Effector CD8-positive, alpha-beta T cell (primary cell): ENCODE data around the gene DGKG.

Experiments
- DNase-seq: peaks from one replicate; lab custom pipeline; 2025; lab: John Stamatoyannopoulos, UW

DGKG gene

GRCh38 chr3:186172353-186172752, 189.7 kb downstream of the DGKG start:
- no peak for DNase-seq

GRCh38 chr3:186171521-186171920, 190.5 kb downstream of the DGKG start:
- no peak for DNase-seq

- no peak for DNase-seq
These were observed 191.5 kb downstream of the DGKG start for GRCh38 chr3:186170516-186170915.

DNA sequence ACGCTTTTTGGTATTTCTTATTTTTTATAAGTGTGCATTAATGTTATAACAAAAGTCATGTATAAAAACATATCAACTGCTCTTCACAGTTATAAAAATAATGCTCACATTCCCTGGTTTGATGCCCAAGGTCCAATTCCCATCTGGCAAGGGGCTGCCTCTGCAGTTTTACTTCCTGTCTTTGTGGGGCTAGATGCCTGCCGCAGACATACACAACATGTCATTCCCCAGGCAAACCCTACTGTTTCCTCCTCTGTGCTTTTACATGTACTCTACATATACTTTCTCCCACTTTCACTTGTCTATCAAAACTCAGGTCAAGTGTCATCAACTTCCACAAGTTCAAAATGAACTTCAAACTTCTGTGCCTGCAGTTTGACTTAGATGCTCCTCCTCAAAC, 192.7 kb downstream of the DGKG start:
- DNase-seq = no peak

DNA sequence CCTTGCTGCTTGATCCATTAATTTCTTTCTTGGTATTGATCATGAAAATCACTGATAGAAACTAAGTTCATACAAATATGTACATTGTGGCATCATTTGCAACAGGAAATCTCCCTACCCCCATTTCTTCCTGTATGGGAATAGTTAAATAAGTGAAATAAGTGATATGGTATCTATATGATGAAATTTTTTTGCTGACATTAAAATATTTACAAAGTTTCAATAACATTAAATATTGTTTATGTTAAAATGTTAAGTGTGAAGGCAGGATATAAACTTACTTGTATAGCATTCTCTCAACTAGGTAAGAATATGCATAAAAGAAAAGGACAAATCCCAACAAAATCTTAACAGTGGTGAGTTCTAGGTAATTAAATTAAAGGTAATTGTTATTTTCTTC, 193.1 kb downstream of the DGKG start:
- no peak for DNase-seq

DNA sequence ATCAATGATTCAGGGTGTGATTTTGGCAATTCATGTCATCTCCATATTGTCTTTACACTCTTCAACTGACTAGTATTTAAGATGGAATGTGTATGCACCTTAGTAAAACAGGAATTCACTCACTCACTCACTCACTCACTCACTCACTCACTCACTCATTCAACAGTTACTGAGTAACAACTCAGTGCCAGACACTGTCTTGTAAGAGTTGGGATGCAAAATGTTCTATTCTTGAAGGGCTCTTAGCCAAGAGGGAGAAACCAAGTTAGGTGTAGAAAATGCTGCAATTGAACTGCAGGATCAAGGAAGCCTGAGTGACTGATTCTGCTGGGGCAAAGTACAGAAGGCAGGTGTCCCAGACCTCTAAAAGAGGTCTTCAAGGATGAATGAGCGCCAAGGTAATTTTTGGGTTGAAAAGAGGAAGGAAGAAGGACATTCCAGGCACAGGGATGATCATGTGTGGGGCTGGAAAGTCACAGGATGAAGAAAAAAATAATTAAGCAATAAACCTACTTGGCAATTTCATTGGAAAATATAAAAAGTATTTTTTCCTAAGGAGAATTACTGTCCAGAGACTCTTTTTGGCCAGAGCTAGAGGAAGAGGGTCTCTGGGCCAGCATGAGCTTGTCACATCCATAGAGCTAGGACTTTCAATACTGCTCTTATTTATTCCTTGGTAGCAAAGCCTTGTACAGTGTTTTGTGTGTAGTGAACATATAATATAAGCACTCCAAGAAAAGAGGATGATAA, 194.2 kb downstream of the DGKG start:
- DNase-seq = no peak

- DNase-seq = no peak
These were observed 195.3 kb downstream of the DGKG start for GRCh38 chr3:186166491-186167288.

GRCh38 chr3:186166036-186166435, 196.0 kb downstream of the DGKG start:
- DNase-seq = no peak

DNA sequence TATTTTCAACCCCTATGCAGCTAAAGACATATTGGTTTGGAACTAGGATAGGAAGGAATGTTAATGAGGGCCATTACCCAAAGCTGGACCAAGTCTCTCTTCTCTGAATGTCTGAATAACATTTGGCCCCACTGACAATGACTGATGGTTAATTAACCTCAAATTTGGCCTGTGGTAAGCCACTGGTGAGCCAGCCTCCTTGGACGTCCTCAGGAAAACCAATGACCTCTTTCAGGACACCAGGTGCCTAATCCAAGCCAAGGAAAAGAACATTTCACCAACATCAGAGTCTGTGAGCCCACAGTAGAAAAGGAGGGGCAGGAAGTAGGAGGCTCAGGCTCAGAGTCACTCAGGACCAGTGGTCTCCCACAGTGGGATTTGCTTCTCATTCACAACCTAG, 196.7 kb downstream of the DGKG start:
- no peak for DNase-seq

- no peak for DNase-seq
These were observed 197.3 kb downstream of the DGKG start for GRCh38 chr3:186164696-186165095.

DNA sequence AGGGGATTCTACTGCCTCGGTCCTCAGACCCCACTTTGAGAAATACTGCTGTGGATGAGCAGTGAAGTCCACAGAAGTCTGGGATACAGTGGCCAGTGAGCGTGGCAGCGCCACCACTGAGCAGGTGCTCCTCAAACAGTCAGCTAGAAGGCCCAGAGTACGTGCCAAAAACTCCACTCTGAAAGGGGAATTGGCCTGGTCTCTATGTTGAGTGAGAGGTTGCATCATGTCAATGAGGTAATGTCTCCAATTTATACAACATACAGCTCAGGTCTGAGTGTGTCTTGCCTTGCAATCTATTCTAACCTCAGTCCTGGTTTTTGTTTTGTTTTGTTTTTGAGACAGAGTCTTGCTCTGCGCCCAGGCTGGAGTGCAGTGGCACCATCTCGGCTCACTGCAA, 199.8 kb downstream of the DGKG start:
- no peak for DNase-seq

GRCh38 chr3:186160691-186161243, 201.3 kb downstream of the DGKG start:
- no peak for DNase-seq

- no peak for DNase-seq
These were observed 207.4 kb downstream of the DGKG start for GRCh38 chr3:186154641-186155040.

DNA sequence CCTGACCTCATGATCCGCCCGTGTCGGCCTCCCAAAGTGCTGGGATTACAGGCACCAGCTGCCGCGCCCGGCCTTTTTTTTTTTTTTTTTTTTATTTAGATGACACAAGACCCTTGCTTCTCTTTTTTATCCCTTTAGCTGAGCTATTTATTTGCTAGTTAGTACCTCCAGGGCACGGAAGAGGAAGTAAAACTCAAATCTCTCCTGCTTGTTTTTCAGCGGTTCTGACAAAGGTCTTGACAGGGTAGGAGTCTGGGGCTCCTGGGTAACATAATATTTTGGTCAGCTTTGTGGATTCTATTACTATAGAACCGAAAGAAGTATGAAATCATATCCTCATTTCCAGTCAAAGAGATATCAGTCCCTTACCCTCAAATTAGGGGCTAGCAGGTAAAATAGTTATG, 209.1 kb downstream of the DGKG start:
- no peak for DNase-seq

- no peak for DNase-seq
These were observed 209.7 kb downstream of the DGKG start for GRCh38 chr3:186152361-186152798.

- no peak for DNase-seq
These were observed 210.7 kb downstream of the DGKG start for GRCh38 chr3:186151077-186151971.

DNA sequence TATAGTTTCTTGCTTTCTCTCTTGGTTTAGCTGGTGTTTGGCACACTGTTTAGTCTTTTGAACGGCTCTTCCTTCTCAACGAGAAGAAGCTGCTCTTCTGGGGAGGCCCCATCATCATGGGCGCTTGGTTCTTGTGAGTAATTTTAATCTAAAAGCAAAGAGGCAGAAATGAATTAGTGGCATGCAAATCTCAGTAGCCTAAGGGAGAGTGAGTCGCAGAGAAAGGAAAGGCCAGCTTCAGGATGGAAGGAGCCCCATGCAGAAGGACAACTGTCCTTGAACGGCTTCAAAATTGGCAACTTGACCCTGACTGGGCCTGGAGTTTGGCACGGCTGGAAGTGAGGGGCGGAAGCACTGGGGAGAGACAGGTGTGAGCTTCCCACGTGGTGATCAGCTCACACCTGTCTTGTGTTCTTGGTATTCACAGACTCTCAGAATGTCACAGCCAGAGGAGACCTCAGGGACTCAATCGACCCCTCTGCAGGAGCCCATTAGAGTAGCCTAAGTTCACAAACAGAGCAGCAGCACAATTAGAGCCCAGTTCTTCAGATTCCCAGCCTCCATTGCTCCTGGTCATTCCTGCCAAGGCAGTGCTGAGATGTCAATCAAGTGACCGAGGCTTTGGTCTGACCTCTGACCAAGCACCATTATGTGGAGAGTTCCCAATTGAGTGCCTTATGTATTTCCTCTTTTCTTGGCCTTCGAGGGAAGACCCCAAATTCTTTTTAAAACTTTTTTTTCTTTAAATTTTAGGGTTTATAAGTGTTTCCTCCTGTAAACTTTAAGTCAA, 211.8 kb downstream of the DGKG start:
- DNase-seq = no peak

DNA sequence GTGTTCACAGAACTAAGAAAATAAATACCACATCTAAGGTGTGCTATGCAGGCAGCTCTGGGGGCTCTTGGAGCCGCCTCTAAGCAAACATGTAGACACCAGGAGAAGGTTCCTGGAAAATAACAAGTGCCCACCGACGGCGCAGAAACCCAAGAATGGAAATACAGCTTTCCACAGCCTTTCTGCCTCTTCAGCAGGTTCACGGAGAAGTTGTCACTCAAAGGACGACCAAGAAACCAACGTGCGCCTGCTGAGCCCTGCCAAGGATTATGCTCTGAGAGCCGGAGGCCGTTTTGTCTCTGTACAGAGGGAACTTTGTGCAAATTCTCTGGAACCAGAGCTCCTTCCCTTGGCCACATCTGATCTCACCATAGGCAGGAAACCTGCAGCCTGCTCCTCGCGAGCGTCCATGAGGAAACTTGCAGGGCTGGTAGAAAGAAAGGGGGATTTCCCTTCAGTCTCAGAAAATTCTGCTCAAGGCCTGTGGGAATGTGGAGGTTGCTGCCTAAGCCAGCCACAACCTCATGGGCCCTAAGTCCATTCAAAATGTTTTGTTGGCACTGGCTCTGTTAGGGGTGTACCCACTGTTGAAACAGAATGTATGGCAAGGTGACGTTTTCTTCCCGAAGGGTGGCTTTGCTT, 212.6 kb downstream of the DGKG start:
- no peak for DNase-seq

GRCh38 chr3:186144257-186144656, 217.8 kb downstream of the DGKG start:
- DNase-seq = no peak

GRCh38 chr3:186143250-186143649, 218.8 kb downstream of the DGKG start:
- DNase-seq = no peak
